ENCODE measurements around the gene SERPINB12.

SERPINB12 gene

GRCh38 chr18:63550068-63550467, 7.9 kb downstream of the SERPINB12 start:
- no peak for DNase-seq (ENCODE audit: low spot score)

- no peak for DNase-seq (ENCODE audit: low spot score)
These were observed 9.6 kb downstream of the SERPINB12 start for GRCh38 chr18:63551769-63552168.

GRCh38 chr18:63552581-63552980, 10.4 kb downstream of the SERPINB12 start:
- DNase-seq (ENCODE audit: low spot score) = no peak

- DNase-seq (ENCODE audit: low spot score) = no peak
These were observed 10.9 kb downstream of the SERPINB12 start for GRCh38 chr18:63553081-63553480.

DNA sequence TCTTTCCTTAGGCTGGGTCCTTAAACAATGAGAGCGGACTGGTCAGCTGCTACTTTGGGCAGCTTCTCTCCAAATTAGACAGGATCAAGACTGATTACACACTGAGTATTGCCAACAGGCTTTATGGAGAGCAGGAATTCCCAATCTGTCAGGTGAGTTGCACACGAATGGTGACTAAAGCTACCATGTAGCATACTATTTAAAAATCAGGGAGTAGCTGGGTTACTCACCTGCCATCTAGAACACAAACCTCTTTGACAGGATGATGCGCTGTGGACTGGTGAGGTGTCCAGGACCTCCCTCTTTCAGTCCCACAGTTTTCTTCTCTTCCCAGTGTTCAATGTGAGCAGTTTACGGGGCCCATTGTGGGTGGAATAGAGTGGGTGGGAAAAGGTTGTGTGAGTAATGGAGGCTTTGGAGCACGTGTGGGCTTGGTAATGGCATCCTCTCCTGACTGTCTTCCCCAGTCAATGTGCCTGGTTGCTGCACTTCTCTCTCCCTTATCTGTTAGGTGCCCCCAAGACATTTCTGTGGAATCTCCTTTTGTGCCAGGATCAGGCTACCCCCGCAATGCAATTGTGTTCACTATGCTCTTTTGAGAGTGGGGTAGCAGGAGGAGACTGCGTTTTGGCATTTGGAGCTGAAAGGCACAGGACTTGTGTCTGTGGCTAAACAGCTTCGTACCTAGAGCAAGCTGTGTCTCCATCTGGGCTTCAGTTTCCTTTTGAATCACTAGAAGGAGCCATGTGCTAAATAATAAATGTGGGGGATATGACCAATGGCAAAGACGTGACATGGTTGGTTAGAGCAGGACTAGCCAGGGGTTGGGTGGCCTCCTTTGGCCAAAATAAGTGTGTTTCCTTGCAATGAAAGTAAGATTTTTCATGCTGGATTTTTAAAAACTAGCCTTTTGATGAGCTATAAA, 17.7 kb downstream of the SERPINB12 start:
- no peak for DNase-seq (ENCODE audit: low spot score)

- no peak for DNase-seq (ENCODE audit: low spot score)
These were observed 20.1 kb downstream of the SERPINB12 start for GRCh38 chr18:63562284-63562683.

GRCh38 chr18:63564021-63564420, 21.9 kb downstream of the SERPINB12 start:
- no peak for DNase-seq (ENCODE audit: low spot score)

DNA sequence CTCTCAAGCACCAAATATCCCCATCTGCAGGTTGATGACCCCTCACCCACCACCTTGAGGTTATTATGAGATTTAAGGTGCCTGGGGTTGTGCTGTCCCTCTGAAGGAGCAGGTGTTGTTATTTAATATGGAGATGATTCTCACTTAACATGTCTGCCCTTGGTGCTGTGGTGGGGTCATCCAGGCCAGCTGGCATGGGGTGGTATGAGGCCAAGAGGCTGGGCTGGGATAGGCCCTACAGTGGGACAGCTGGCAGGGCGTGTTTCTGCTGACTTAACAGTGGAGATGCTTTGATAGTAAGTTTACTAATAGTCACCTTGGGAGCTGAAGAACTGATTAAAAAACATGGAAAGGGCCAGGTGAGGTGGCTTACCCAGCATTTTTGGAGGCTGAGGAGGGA, 22.4 kb downstream of the SERPINB12 start:
- DNase-seq (ENCODE audit: low spot score) = no peak

DNA sequence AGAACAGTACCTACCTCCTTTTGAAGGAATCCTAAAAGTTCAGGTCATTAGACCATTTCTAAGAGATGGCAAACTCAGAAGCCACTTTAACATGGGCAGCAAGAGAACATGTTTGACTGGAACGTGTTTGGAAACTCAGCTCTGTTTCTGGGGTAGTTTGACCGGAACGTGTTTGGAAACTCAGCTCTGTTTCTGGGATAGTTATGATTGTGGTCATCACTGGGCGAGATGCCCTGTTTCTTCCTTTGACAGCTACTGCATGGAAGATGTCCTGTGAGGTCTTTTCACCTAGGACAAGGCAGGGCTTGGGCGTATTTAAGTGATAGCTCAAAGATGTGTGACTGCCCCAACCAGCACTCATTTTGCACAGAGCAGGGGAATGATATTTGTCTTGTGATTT, 25.1 kb downstream of the SERPINB12 start:
- no peak for DNase-seq (ENCODE audit: low spot score)

- DNase-seq (ENCODE audit: low spot score) = no peak
These were observed 25.7 kb downstream of the SERPINB12 start for GRCh38 chr18:63567825-63568224.

GRCh38 chr18:63570721-63571120, 28.6 kb downstream of the SERPINB12 start:
- DNase-seq (ENCODE audit: low spot score) = no peak

DNA sequence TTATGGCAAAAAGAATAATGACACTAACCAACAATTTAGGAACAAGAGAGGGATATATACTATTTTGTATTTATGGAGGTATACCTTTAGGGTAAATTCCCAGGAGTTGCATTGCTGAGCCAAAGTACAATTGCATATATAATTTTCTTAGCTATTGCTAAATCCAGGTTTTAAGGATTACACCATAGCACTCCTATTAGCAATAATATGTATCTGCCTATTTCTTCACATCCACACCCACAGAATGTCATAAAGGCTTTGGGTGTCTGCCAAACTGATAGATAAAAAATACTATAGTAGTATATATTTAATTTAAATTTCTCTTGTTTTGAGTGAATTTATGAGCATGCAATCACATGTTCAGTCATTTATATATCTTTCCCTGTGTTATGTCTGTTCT, 33.5 kb downstream of the SERPINB12 start:
- no peak for DNase-seq (ENCODE audit: low spot score)

DNA sequence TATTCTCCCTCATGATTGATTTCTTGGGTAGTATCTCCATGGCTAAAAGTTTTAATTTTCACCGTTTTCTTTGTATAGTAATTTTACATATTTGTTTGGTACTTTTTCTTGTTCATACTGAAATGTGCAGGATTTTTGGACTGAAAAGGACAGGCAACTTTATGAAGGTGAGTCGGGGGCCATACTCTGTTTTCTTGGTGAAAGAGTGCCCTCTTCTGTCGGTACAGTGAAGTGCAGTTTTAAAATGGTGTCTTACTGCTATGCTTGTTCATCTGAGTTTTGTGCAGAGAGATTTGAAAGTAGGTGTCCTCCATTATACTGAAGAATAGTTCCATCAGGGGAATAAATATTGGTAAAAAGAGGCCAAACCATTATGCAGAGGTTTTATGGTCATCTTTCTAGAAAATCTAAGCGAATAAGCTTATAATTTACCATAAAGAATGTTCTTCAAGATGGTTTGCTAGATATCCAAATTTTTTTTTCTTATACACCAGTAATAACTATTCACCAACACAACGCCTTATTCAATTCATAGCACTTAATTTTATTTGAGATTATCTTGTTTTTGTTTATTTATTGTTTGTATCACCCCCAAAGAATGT, 36.3 kb downstream of the SERPINB12 start:
- peak; percentile 19 for DNase-seq (ENCODE audit: low spot score)

GRCh38 chr18:63579616-63580015, 37.4 kb downstream of the SERPINB12 start:
- no peak for DNase-seq (ENCODE audit: low spot score)

DNA sequence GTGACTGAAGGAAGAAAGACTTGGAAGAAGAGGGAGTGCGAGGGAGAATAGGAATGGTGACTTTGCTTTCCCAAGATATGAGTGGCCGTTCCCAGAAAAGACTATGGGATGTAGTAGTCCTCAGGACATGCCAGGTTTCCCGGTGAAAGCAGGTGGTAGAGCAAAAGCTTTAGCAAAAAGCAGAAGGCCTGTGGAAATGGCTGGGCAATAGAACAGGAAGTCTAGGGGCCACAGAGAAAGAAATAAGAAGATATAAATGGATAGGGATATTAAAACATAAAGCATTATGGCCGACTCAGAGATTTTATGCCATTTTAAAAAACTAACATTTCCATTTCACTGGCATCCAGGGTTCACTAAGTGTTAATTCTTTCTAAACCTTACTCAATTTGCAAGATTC, 43.8 kb downstream of the SERPINB12 start:
- DNase-seq (ENCODE audit: low spot score) = no peak

- no peak for DNase-seq (ENCODE audit: low spot score)
These were observed 44.3 kb downstream of the SERPINB12 start for GRCh38 chr18:63586431-63586830.

DNA sequence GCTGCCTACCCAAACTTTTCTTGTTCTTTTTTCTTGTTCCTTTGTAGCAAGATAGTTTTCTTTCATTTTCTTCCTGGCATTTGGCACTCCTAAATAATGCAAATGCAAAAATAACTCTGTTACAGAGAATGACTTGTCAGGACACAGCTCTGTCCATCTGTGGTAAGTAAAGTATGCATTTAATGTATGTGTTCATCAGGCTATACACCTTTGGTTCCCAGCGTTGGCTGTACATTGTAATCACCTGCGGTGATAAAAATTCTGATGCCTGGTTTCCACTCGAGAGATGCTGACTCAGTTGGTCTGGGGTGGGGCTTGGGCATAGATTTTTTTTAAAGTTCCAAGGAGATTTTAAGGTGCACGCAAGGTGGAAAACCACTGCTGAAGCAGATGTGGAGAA, 44.8 kb downstream of the SERPINB12 start, which contains the start of gene SERPINB13:
Gene SERPINB13, plus strand, starts transcription at position 378 of the 400 bp plus-strand sequence. CDS start 1,325 bp downstream, outside the sequence.
- DNase-seq (ENCODE audit: low spot score) = no peak

DNA sequence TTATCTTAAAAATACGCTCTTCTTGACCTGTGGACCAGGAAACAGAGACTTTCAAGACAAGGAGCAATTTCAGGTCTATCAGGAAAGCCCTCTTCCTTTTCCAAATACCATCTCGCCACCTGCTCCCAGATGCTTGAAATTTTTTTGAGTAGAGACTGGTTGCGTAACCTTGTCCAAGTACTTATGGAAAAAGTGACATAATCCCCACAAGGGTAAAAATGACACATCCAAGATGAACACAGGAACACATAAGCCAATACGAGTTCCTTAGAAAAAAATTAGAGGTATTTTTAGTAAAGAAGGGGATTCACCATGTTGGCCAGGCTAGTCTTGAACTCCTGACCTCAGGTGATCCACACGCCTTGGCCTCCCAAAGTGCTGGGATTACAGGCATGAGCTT, 46.7 kb downstream of the SERPINB12 start:
- no peak for DNase-seq (ENCODE audit: low spot score)

GRCh38 chr18:63590373-63590772, 48.2 kb downstream of the SERPINB12 start:
- no peak for DNase-seq (ENCODE audit: low spot score)

GRCh38 chr18:63590966-63591695, 49.0 kb downstream of the SERPINB12 start:
- no peak for DNase-seq (ENCODE audit: low spot score)

DNA sequence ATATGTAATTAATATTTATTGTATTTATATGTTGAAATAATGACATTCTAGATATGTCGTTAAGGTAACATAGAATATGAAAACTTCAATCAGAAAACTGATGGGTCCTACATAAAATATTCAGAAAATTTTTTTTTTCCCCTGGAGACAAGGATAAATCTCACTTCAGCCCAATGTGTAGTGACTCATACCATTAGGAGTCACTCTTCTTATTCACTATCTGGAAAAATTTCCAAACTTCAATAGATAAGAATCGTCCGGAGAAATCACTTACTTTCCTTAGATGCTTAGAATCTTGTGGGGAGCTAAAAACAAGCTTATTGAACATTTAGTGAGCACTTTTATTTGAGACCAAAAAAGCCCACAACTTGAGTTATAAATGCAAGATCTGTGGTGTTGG, 49.6 kb downstream of the SERPINB12 start:
- no peak for DNase-seq (ENCODE audit: low spot score)

DNA sequence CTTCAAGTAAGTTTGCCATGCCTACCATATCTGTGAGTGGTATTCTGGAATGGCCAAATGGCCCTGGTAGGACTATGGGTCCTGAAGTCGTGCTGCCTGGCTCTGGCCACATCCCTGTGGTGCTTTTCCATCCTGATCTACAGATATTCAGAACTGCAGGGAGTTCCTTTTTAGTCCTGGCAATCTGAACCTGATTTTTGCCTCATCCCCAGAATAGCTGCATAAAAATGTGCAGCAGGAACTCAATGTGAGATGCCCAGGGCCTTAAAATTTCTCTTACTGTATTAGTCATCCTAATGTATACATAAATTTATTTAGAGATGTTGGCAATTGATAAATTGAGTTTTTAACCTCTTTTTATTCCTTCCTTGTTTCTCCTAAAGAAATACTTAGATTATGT, 50.3 kb downstream of the SERPINB12 start:
- DNase-seq (ENCODE audit: low spot score) = no peak

GRCh38 chr18:63596964-63597363, 54.8 kb downstream of the SERPINB12 start:
- DNase-seq (ENCODE audit: low spot score) = no peak

Data from cerebellar cortex (tissue), 1 donor.